HepG2 (cell line): ENCODE data around the gene PAN2. TPM values are rescaled to one million over a fixed set of nuclear protein-coding genes. Genes with fewer than 3 reads are reported as not detected.

Source experiments
- AKNA ChIP-seq: sonication (generic); formaldehyde crosslinking; IDR thresholded peaks from 2 replicates; pipeline ENCODE4 v1.4.0; 2020; ENCODE audit warnings: missing genetic modification reagents, borderline replicate concordance
- HIVEP1 ChIP-seq: sonication (generic); formaldehyde crosslinking; IDR thresholded peaks from 2 replicates; pipeline ENCODE4 v1.4.0; 2020; ENCODE audit warnings: mild to moderate bottlenecking, missing genetic modification reagents
- POLR2AphosphoS5 ChIP-seq: IDR thresholded peaks from 2 replicates; pipeline ENCODE4 v1.6.1; 2012; ENCODE audit warnings: low read depth, low read length
- PRPF4 ChIP-seq: fragments of 200-400 bp; formaldehyde crosslinking; IDR thresholded peaks from 2 replicates; pipeline ENCODE4 v1.6.1; 2016; ENCODE audit warnings: low read length, low read depth; ENCODE audit not compliant: poor library complexity, severe bottlenecking
- SUZ12 ChIP-seq: fragments of 150-350 bp; IDR thresholded peaks from 2 replicates; pipeline ENCODE4 v1.6.1; 2014; ENCODE audit warnings: low read depth, low read length
- ZFP41 ChIP-seq: sonication (generic); formaldehyde crosslinking; IDR thresholded peaks from 2 replicates; pipeline ENCODE4 v1.4.0; 2020; ENCODE audit warnings: mild to moderate bottlenecking, missing genetic modification reagents, borderline replicate concordance
- ZNF138 ChIP-seq: sonication (generic); formaldehyde crosslinking; IDR thresholded peaks from 2 replicates; pipeline ENCODE4 v1.5.0; 2020; ENCODE audit warnings: mild to moderate bottlenecking, low read depth, missing genetic modification reagents
- ZSCAN25 ChIP-seq: sonication (generic); formaldehyde crosslinking; IDR thresholded peaks from 2 replicates; pipeline ENCODE4 v1.8.0; 2022; ENCODE audit warnings: mild to moderate bottlenecking, missing genetic modification reagents
- ZSCAN31 ChIP-seq: sonication (generic); formaldehyde crosslinking; IDR thresholded peaks from 2 replicates; pipeline ENCODE4 v1.5.0; 2020; ENCODE audit warnings: low read depth, mild to moderate bottlenecking, missing genetic modification reagents
- polyA plus RNA-seq, 8 experiments: library from polyadenylated mRNA; depleted of rRNA in 3 of 8; stranded (reverse) in 7 of 8; unstranded in 1 of 8; fragments of >200 nt; fragmentation: Illumina TruSeq in 4 of 8; extraction: Trizol in 4 of 8; gene quantifications; 2 replicates each; pipeline versions ENCODE4 v1.2.1 to v1.2.3, GENCODE V29; 2011 to 2016; ENCODE audit warnings: low read depth in 4 of 8, missing spikeins in 1 of 8, mixed read lengths in 1 of 8; ENCODE audit not compliant: insufficient read depth in 1 of 8
- total RNA-seq, 5 experiments: library from RNA; depleted of rRNA; stranded (reverse); fragments of >200 nt; fragmentation: Illumina TruSeq; extraction: Trizol; gene quantifications; 2 replicates each; pipeline ENCODE4 v1.2.3, GENCODE V29; 2016; ENCODE audit warnings: low read depth in 1 of 5
- TF ChIP-seq, protein P1 (sequence below): sonication (generic); formaldehyde crosslinking; conservative IDR thresholded peaks from 2 replicates; pipeline ENCODE4 v1.4.0; 2020; ENCODE audit warnings: mild to moderate bottlenecking, missing genetic modification reagents, moderate library complexity
- TF ChIP-seq, protein P2 (sequence below): IDR thresholded peaks from 2 replicates; pipeline ENCODE4 v1.6.1; 2016; ENCODE audit warnings: missing compliant biosample characterization, missing genetic modification reagents, borderline replicate concordance
- TF ChIP-seq, protein P3 (sequence below): sonication (generic); formaldehyde crosslinking; IDR thresholded peaks from 2 replicates; pipeline ENCODE4 v1.5.0; 2020; ENCODE audit warnings: missing genetic modification reagents
- TF ChIP-seq, protein P4 (sequence below): sonication (generic); formaldehyde crosslinking; conservative IDR thresholded peaks from 2 replicates; pipeline ENCODE4 v1.8.0; 2022; ENCODE audit warnings: mild to moderate bottlenecking, moderate library complexity, missing genetic modification reagents

PAN2 gene
- total and polyA plus RNA-seq, 2 of the 13 experiments (the other 11 are each of a cell fraction or from before 2014, with no cell fraction given): 27.2 to 61.1 TPM

- TF ChIP-seq AKNA (CRISPR knock-in tag) (no peak), PRPF4 (no peak), ZFP41 (CRISPR knock-in tag) (0 out of 2 replicates have a peak, but pooled peaks have one; percentile 31), SUZ12 (peak; percentile 27; the same call in 1 of the 2 replicates), POLR2AphosphoS5 (peak; percentile 77), ZSCAN25 (CRISPR knock-in tag) (peak; percentile 85), HIVEP1 (CRISPR knock-in tag) (no peak), ZSCAN31 (CRISPR knock-in tag) (peak; percentile 72; the same call in 1 of the 2 replicates), ZNF138 (CRISPR knock-in tag) (no peak)
- TF ChIP-seq, protein P1, sequence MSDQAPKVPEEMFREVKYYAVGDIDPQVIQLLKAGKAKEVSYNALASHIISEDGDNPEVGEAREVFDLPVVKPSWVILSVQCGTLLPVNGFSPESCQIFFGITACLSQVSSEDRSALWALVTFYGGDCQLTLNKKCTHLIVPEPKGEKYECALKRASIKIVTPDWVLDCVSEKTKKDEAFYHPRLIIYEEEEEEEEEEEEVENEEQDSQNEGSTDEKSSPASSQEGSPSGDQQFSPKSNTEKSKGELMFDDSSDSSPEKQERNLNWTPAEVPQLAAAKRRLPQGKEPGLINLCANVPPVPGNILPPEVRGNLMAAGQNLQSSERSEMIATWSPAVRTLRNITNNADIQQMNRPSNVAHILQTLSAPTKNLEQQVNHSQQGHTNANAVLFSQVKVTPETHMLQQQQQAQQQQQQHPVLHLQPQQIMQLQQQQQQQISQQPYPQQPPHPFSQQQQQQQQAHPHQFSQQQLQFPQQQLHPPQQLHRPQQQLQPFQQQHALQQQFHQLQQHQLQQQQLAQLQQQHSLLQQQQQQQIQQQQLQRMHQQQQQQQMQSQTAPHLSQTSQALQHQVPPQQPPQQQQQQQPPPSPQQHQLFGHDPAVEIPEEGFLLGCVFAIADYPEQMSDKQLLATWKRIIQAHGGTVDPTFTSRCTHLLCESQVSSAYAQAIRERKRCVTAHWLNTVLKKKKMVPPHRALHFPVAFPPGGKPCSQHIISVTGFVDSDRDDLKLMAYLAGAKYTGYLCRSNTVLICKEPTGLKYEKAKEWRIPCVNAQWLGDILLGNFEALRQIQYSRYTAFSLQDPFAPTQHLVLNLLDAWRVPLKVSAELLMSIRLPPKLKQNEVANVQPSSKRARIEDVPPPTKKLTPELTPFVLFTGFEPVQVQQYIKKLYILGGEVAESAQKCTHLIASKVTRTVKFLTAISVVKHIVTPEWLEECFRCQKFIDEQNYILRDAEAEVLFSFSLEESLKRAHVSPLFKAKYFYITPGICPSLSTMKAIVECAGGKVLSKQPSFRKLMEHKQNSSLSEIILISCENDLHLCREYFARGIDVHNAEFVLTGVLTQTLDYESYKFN (CRISPR knock-in tag): peak; percentile 15; the same call in 1 of the 2 replicates
- TF ChIP-seq, protein P2, sequence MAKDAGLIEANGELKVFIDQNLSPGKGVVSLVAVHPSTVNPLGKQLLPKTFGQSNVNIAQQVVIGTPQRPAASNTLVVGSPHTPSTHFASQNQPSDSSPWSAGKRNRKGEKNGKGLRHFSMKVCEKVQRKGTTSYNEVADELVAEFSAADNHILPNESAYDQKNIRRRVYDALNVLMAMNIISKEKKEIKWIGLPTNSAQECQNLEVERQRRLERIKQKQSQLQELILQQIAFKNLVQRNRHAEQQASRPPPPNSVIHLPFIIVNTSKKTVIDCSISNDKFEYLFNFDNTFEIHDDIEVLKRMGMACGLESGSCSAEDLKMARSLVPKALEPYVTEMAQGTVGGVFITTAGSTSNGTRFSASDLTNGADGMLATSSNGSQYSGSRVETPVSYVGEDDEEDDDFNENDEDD (CRISPR knock-in tag): no peak
- TF ChIP-seq, protein P3, sequence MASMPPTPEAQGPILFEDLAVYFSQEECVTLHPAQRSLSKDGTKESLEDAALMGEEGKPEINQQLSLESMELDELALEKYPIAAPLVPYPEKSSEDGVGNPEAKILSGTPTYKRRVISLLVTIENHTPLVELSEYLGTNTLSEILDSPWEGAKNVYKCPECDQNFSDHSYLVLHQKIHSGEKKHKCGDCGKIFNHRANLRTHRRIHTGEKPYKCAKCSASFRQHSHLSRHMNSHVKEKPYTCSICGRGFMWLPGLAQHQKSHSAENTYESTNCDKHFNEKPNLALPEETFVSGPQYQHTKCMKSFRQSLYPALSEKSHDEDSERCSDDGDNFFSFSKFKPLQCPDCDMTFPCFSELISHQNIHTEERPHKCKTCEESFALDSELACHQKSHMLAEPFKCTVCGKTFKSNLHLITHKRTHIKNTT (CRISPR knock-in tag): no peak
- TF ChIP-seq, protein P4, sequence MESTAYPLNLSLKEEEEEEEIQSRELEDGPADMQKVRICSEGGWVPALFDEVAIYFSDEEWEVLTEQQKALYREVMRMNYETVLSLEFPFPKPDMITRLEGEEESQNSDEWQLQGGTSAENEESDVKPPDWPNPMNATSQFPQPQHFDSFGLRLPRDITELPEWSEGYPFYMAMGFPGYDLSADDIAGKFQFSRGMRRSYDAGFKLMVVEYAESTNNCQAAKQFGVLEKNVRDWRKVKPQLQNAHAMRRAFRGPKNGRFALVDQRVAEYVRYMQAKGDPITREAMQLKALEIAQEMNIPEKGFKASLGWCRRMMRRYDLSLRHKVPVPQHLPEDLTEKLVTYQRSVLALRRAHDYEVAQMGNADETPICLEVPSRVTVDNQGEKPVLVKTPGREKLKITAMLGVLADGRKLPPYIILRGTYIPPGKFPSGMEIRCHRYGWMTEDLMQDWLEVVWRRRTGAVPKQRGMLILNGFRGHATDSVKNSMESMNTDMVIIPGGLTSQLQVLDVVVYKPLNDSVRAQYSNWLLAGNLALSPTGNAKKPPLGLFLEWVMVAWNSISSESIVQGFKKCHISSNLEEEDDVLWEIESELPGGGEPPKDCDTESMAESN: peak; percentile 88
Observed at GRCh38 chr12:56266693-56267442, 66.9 kb downstream of the PAN2 start, which contains the start of gene COQ10A (continued).
